HepG2 (cell line): ENCODE data around the gene SPACA1. TPM values are rescaled to one million over a fixed set of nuclear protein-coding genes. Genes with fewer than 3 reads are reported as not detected.

Experiments used
- ATAC-seq: fragments of 200-7000 bp; cut with Tn5 transposase; 3 replicates; pipeline ENCODE4 v1.9.1; 2020; ENCODE audit warnings: mild to moderate bottlenecking, moderate library complexity
- BruUV-seq: library from RNA; stranded (reverse); fragments of 400-500 nt; replicated peaks from 2 replicates; lab custom pipeline; 2021; lab: Mats Ljungman, UMichigan
- CTCF ChIA-PET: fragments of 300-600 bp; formaldehyde crosslinking; extraction: SDS; loops from one replicate; lab custom pipeline; 2021; ENCODE audit warnings: low total read pairs, inconsistent platforms, low intra/inter-chr PET ratio; lab: Yijun Ruan, JAX
- POLR2A ChIA-PET: fragments of 350-600 bp; sonication (Branson Sonifier 250); formaldehyde crosslinking; loops from one replicate; lab custom pipeline; 2020; ENCODE audit warnings: antibody characterized with exemption, inconsistent platforms; lab: Yijun Ruan, JAX
- DNase-seq: peaks from one replicate; pipeline ENCODE4 v3.0.0-alpha.2; 2015; ENCODE audit warnings: low spot score
- FAIRE-seq: peaks from 3 replicates; lab custom pipeline; 2011; peaks lifted over from hg19 to GRCh38; lab: Jason Lieb, UNC
- H2AFZ ChIP-seq: one replicate; pipeline ENCODE4 v1.6.1; 2011; ENCODE audit warnings: low read length, inconsistent platforms
- H3K27ac ChIP-seq: fragments of 300-600 bp; 3 replicates; pipeline ENCODE4 v1.8.0; 2011; ENCODE audit warnings: mixed run types, mild to moderate bottlenecking, mixed read lengths, low read length, inconsistent platforms; ENCODE audit not compliant: insufficient read depth; ENCODE audit errors: extremely low read length
- H3K27me3 ChIP-seq, 2 experiments: fragments of 200-600 bp in 1 of 2; 2 replicates in 1 of 2; 3 replicates in 1 of 2; pipeline versions ENCODE4 v1.6.0 to v1.8.0; 2011; ENCODE audit warnings: low read length in 2 of 2, mild to moderate bottlenecking in 2 of 2, moderate library complexity in 2 of 2, inconsistent platforms in 1 of 2; ENCODE audit not compliant: insufficient read depth in 2 of 2, control insufficient read depth in 1 of 2
- H3K36me3 ChIP-seq, 2 experiments: fragments of 200-600 bp in 1 of 2; replicated peaks in 1 of 2; 2 replicates in 1 of 2; 3 replicates in 1 of 2; pipeline versions ENCODE4 v1.5.1 to v1.8.0; 2011; ENCODE audit warnings: low read length in 2 of 2, inconsistent platforms in 1 of 2; ENCODE audit not compliant: insufficient read depth in 2 of 2, control insufficient read depth in 1 of 2
- H3K4me1 ChIP-seq: 2 replicates; pipeline ENCODE4 v1.5.1; 2012; ENCODE audit warnings: low read length, inconsistent platforms; ENCODE audit not compliant: insufficient read depth
- H3K4me2 ChIP-seq: 2 replicates; pipeline ENCODE4 v1.6.0; 2011; ENCODE audit warnings: low read depth, low read length, inconsistent platforms
- H3K4me3 ChIP-seq, 3 experiments: fragments of 200-600 bp in 1 of 3; sonication (generic), shearing (Covaris generic) in 1 of 3; replicated peaks in 1 of 3; 2 replicates each; pipeline ENCODE4 v1.5.1; 2011 to 2016; ENCODE audit warnings: low read length in 3 of 3, inconsistent platforms in 2 of 3, low read depth in 2 of 3, mild to moderate bottlenecking in 2 of 3, control low read depth in 1 of 3, mixed read lengths in 1 of 3; ENCODE audit not compliant: insufficient read depth in 1 of 3
- H3K79me2 ChIP-seq: one replicate; pipeline ENCODE4 v1.6.1; 2011; ENCODE audit warnings: low read length, inconsistent platforms; ENCODE audit not compliant: insufficient read depth
- H3K9ac ChIP-seq: 2 replicates; pipeline ENCODE4 v1.6.0; 2011; ENCODE audit warnings: mild to moderate bottlenecking, low read depth, low read length, inconsistent platforms; ENCODE audit not compliant: insufficient read depth
- H3K9me3 ChIP-seq: 2 replicates; pipeline ENCODE4 v1.5.1; 2012; ENCODE audit warnings: mild to moderate bottlenecking, low read length
- H4K20me1 ChIP-seq: 2 replicates; pipeline ENCODE4 v1.6.0; 2011; ENCODE audit warnings: inconsistent platforms, mild to moderate bottlenecking, low read length, moderate library complexity; ENCODE audit not compliant: insufficient read depth
- DDIT3 ChIP-seq: sonication (generic); formaldehyde crosslinking; IDR thresholded peaks from 2 replicates; pipeline ENCODE4 v1.4.0; 2020; ENCODE audit warnings: mild to moderate bottlenecking, missing genetic modification reagents
- DMAP1 ChIP-seq: IDR thresholded peaks from 2 replicates; pipeline ENCODE4 v1.6.1; 2016
- KLF13 ChIP-seq: sonication (generic); formaldehyde crosslinking; IDR thresholded peaks from 2 replicates; pipeline ENCODE4 v1.4.0; 2020; ENCODE audit warnings: mild to moderate bottlenecking, missing genetic modification reagents
- NFAT5 ChIP-seq: sonication (generic); formaldehyde crosslinking; IDR thresholded peaks from 2 replicates; pipeline ENCODE4 v1.4.0; 2020; ENCODE audit warnings: missing genetic modification reagents
- ZC3H13 ChIP-seq: sonication (generic); formaldehyde crosslinking; IDR thresholded peaks from 2 replicates; pipeline ENCODE4 v1.8.1; 2023; ENCODE audit warnings: mild to moderate bottlenecking, missing genetic modification reagents, moderate library complexity
- ZNF326 ChIP-seq: sonication (generic); formaldehyde crosslinking; IDR thresholded peaks from 2 replicates; pipeline ENCODE4 v1.4.0; 2020; ENCODE audit warnings: missing genetic modification reagents, borderline replicate concordance
- ZNF501 ChIP-seq: sonication (generic); formaldehyde crosslinking; IDR thresholded peaks from 2 replicates; pipeline ENCODE4 v1.5.1; 2020; ENCODE audit warnings: mild to moderate bottlenecking, moderate library complexity, missing genetic modification reagents
- ZNF678 ChIP-seq: sonication (generic); formaldehyde crosslinking; IDR thresholded peaks from 2 replicates; pipeline ENCODE4 v1.4.0; 2020; ENCODE audit warnings: mild to moderate bottlenecking, missing genetic modification reagents
- WGBS: methylation state at CpG from one replicate; pipeline ENCODE4 v1.1.6; 2017; ENCODE audit warnings: low lambda C conversion rate; 5-methylcytosine and 5-hydroxymethylcytosine counted together
- in situ Hi-C: cut with HindIII; loops from 2 replicates; pipeline ENCODE4 v1.10.0; 2017; ENCODE audit warnings: low pct_unique_long_range_greater_than_20kb; ENCODE audit not compliant: extremely low pct_ligation_motif_present
- intact Hi-C: fragments of 100-400 bp; cut with micrococcal nuclease; formaldehyde crosslinking; loops from one replicate; pipeline ENCODE4 v1.10.0; 2022; ENCODE audit not compliant: unreplicated experiment
- polyA plus RNA-seq, 8 experiments: library from polyadenylated mRNA; depleted of rRNA in 3 of 8; stranded (reverse) in 7 of 8; unstranded in 1 of 8; fragments of >200 nt; fragmentation: Illumina TruSeq in 4 of 8; extraction: Trizol in 4 of 8; gene quantifications; 2 replicates each; pipeline versions ENCODE4 v1.2.1 to v1.2.3, GENCODE V29; 2011 to 2016; ENCODE audit warnings: low read depth in 4 of 8, missing spikeins in 1 of 8, mixed read lengths in 1 of 8; ENCODE audit not compliant: insufficient read depth in 1 of 8
- total RNA-seq, 5 experiments: library from RNA; depleted of rRNA; stranded (reverse); fragments of >200 nt; fragmentation: Illumina TruSeq; extraction: Trizol; gene quantifications; 2 replicates each; pipeline ENCODE4 v1.2.3, GENCODE V29; 2016; ENCODE audit warnings: low read depth in 1 of 5

SPACA1 gene
- total and polyA plus RNA-seq, 2 of the 13 experiments (the other 11 are each of a cell fraction or from before 2014, with no cell fraction given), result 0.07 TPM; not detected in 1

GRCh38 chr6:88024696-88025095, 22.9 kb upstream of the SPACA1 start:
- ATAC-seq (no peak), FAIRE-seq (no peak), DNase-seq (no peak)
- H4K20me1 ChIP-seq, result no peaks in the 10 kb centered on the region
- H3K79me2 ChIP-seq, result no peaks in the 10 kb centered on the region
- H3K4me3 ChIP-seq, result no peak overlapping the region
- H3K27ac ChIP-seq, result no peak overlapping the region
- intact Hi-C loops (no loop called here), in situ Hi-C loops (no loop called here)
- H3K36me3 ChIP-seq, result no peaks in the 10 kb centered on the region
- no peak for TF ChIP-seq DDIT3
- TF ChIP-seq NFAT5, result no peak
- no peak for TF ChIP-seq ZNF326 (CRISPR knock-in tag)
- no peak for TF ChIP-seq ZNF501 (CRISPR knock-in tag)
- no peak for TF ChIP-seq KLF13 (CRISPR knock-in tag)
- TF ChIP-seq ZNF678 (CRISPR knock-in tag), result no peak
- TF ChIP-seq ZC3H13, result no peak
- no peak for TF ChIP-seq DMAP1 (CRISPR knock-in tag)
- POLR2A ChIA-PET, result no interaction called here
- BruUV-seq, result no TSS peak
- H3K4me2 ChIP-seq, result no peak overlapping the region
- CTCF ChIA-PET, result no interaction called here
- peaks cover 13% of the 10 kb centered on the region; the same call in 1 of the 2 replicates for H3K9me3 ChIP-seq
- no peaks in the 10 kb centered on the region for H3K4me1 ChIP-seq
- H3K9ac ChIP-seq, result no peak overlapping the region
- H3K27me3 ChIP-seq, result peaks cover 0 to 7% of the 10 kb centered on the region in 2 experiments; a peak in 1 of 5 replicates
- no peak overlapping the region for H2AFZ ChIP-seq
- 0% methylated on average over 2 of the region's 2 CpGs for WGBS
